ENCODE results near the gene TIMM29. TPM values are rescaled to one million over a fixed set of nuclear protein-coding genes. Genes with fewer than 3 reads are reported as not detected.

The TIMM29 gene
- total and polyA plus RNA-seq, 2 of the 13 experiments (the other 11 are each of a cell fraction or from before 2014, with no cell fraction given), result 7.1 to 33.8 TPM

- Histone ChIP-seq H3K4me2 (ENCODE audit: low read depth, low read length) (peak within 1 kb of the TSS; percentile 93), H3K79me2 (ENCODE audit: insufficient read depth, low read length) (peaks cover 40% of the 10 kb centered on the region), H3K9me3 (ENCODE audit: low read length) (no peaks in the 10 kb centered on the region), H3K9ac (ENCODE audit: insufficient read depth, low read depth, low read length) (peak within 1 kb of the TSS; percentile 85), H3K4me3 (replicated peaks in 1 of 3; ENCODE audit: insufficient read depth in 1 of 3, low read depth in 2 of 3, low read length in 3 of 3) (peak within 1 kb of the TSS; percentile 74 to 97 (median 84)), H3K27ac (ENCODE audit: extremely low read length, insufficient read depth, low read length) (peak within 1 kb of the TSS; percentile 83), H3K36me3 (replicated peaks in 1 of 2; ENCODE audit: control insufficient read depth in 1 of 2, insufficient read depth in 2 of 2, low read length in 2 of 2) (peaks cover 0 to 6% of the 10 kb centered on the region in 2 experiments; a peak in 1 of 5 replicates), H3K4me1 (ENCODE audit: insufficient read depth, low read length) (peaks cover 45% of the 10 kb centered on the region), H2AFZ (ENCODE audit: low read length) (no peak within 1 kb of the TSS), H4K20me1 (ENCODE audit: insufficient read depth, low read length) (0 out of 2 replicates have a peak, but pooled peaks cover 2% of the 10 kb centered on the region), H3K27me3 (ENCODE audit: control insufficient read depth in 1 of 2, insufficient read depth in 2 of 2, low read length in 2 of 2) (no peaks in the 10 kb centered on the region)
- intact Hi-C loops (cut with micrococcal nuclease; ENCODE audit: unreplicated experiment), result no loop called here
- in situ Hi-C loops (cut with HindIII; ENCODE audit: extremely low pct_ligation_motif_present, low pct_unique_long_range_greater_than_20kb), result no loop called here
- TSS peak; percentile 97 for BruUV-seq (replicated peaks)
- ChIA-PET CTCF (ENCODE audit: low intra/inter-chr PET ratio, low total read pairs) (no interaction called here), POLR2A (interaction anchor here (1.5 to 2.6 kb wide), 3 partner anchors 19 to 24 kb away, joined by 9 to 17 read pairs (median 10); no protein-coding TSS in a partner anchor)
- ATAC-seq (peak; percentile 81), DNase-seq (ENCODE audit: low spot score) (peak; percentile 88), FAIRE-seq (peak; percentile 39)
- 1% methylated on average over 26 of the region's 100 CpGs for WGBS (ENCODE audit: low lambda C conversion rate)
- TF ChIP-seq, protein P1, sequence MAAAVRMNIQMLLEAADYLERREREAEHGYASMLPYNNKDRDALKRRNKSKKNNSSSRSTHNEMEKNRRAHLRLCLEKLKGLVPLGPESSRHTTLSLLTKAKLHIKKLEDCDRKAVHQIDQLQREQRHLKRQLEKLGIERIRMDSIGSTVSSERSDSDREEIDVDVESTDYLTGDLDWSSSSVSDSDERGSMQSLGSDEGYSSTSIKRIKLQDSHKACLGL (CRISPR knock-in tag; IDR thresholded peaks at IDR 0.05), result peak; percentile 83
- TF ChIP-seq ZNF432 (CRISPR knock-in tag; IDR thresholded peaks at IDR 0.05; ENCODE audit: borderline replicate concordance) (no peak; the same call in 1 of the 2 replicates), ETV6 (CRISPR knock-in tag; conservative IDR thresholded peaks at IDR 0.05) (peak; percentile 62; the same call in 1 of the 2 replicates), ZNF446 (CRISPR knock-in tag; IDR thresholded peaks at IDR 0.05) (no peak), ELF4 (CRISPR knock-in tag; IDR thresholded peaks at IDR 0.05; ENCODE audit: borderline replicate concordance) (no peak), PRDM10 (CRISPR knock-in tag; IDR thresholded peaks at IDR 0.05; ENCODE audit: low read depth) (0 out of 2 replicates have a peak, but pooled peaks have one; percentile 31), ZNF274 (CRISPR knock-in tag; IDR thresholded peaks at IDR 0.05) (peak; percentile 94), PPARG (CRISPR knock-in tag; conservative IDR thresholded peaks at IDR 0.05) (0 out of 2 replicates have a peak, but pooled peaks have one; percentile 34), MAZ (IDR thresholded peaks at IDR 0.05; ENCODE audit: borderline replicate concordance, low read depth, low read length) (0 out of 2 replicates have a peak, but pooled peaks have one; percentile 60), MAZ (CRISPR knock-in tag; IDR thresholded peaks at IDR 0.05; ENCODE audit: low read depth) (peak; percentile 91), ZNF574 (CRISPR knock-in tag; IDR thresholded peaks at IDR 0.05) (0 out of 2 replicates have a peak, but pooled peaks have one; percentile 31), ZSCAN22 (CRISPR knock-in tag; IDR thresholded peaks at IDR 0.05) (peak; percentile 38; the same call in 1 of the 2 replicates), HOXD1 (CRISPR knock-in tag; IDR thresholded peaks at IDR 0.05) (0 out of 2 replicates have a peak, but pooled peaks have one; percentile 17)
- TF ChIP-seq, protein P2, sequence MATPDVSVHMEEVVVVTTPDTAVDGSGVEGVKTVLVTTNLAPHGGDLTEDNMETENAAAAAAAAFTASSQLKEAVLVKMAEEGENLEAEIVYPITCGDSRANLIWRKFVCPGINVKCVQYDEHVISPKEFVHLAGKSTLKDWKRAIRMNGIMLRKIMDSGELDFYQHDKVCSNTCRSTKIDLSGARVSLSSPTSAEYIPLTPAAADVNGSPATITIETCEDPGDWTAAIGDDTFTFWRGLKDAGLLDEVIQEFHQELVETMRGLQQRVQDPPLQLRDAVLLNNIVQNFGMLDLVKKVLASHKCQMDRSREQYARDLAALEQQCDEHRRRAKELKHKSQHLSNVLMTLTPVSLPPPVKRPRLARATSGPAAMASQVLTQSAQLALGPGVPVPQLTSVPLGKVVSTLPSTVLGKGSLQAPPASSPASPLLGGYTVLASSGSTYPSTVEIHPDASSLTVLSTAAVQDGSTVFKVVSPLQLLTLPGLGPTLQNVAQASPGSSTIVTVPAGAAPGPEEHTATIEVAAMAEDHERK (CRISPR knock-in tag; IDR thresholded peaks at IDR 0.05; ENCODE audit: low read depth), result peak; percentile 67; the same call in 1 of the 2 replicates
These were observed 31.9 kb downstream of the TIMM29 start, which contains the start of gene SMARCA4 for GRCh38 chr19:10960314-10961072. Gene SMARCA4 (plus strand): TSS chr19:10961030. CDS start chr19:10984152, 23,122 bp downstream.

Data from HepG2 (cell line).